GM23338 (cell line): ENCODE measurements around the gene SLC35F1.

Source experiments
- CREB1 ChIP-seq: fragments of 250-450 bp; sonication (Bioruptor Pico); IDR thresholded peaks from 2 replicates; pipeline ENCODE4 v1.5.0; 2020; ENCODE audit warnings: low read depth, mild to moderate bottlenecking, moderate library complexity
- EZH2phosphoT487 ChIP-seq: fragments of 200-600 bp; sonication (generic); IDR thresholded peaks from one replicate; pipeline ENCODE4 v1.8.1; 2018; ENCODE audit warnings: antibody characterized with exemption; ENCODE audit not compliant: unreplicated experiment
- POLR2AphosphoS5 ChIP-seq: IDR thresholded peaks from 2 replicates; pipeline ENCODE4 v1.6.1; 2016; ENCODE audit warnings: antibody characterized with exemption, low read depth
- TF ChIP-seq, protein P1 (sequence below), 2 experiments: fragments of 200-600 bp in 1 of 2; sonication (generic) in 1 of 2; conservative IDR thresholded peaks; 2 replicates each; pipeline versions ENCODE4 v1.5.1 to v1.6.1; 2016 to 2017; ENCODE audit warnings: antibody characterized with exemption in 2 of 2, low read depth in 2 of 2, mild to moderate bottlenecking in 2 of 2, moderate library complexity in 1 of 2

DNA sequence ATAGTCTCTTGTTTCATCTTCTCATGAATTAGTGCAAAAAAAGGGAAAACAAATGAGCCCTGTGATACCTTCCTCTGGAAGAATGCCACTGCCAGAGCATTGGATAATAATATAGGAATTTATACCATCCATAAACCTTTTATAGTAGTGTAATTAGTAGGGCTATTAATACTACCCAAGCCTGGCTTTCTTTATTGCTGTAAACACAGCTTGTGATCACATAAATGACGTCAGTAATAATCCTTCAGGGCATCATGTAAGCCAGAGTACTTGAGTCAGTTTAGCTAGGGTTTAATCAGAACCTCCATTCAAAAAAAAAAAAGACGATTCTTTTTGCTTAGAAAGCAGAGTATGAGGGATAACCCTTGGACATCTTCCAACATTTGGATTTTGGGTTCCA lies 264.8 kb downstream of the SLC35F1 start:
- TF ChIP-seq EZH2phosphoT487 (no peak), CREB1 (no peak), POLR2AphosphoS5 (no peak)
- TF ChIP-seq, protein P1, sequence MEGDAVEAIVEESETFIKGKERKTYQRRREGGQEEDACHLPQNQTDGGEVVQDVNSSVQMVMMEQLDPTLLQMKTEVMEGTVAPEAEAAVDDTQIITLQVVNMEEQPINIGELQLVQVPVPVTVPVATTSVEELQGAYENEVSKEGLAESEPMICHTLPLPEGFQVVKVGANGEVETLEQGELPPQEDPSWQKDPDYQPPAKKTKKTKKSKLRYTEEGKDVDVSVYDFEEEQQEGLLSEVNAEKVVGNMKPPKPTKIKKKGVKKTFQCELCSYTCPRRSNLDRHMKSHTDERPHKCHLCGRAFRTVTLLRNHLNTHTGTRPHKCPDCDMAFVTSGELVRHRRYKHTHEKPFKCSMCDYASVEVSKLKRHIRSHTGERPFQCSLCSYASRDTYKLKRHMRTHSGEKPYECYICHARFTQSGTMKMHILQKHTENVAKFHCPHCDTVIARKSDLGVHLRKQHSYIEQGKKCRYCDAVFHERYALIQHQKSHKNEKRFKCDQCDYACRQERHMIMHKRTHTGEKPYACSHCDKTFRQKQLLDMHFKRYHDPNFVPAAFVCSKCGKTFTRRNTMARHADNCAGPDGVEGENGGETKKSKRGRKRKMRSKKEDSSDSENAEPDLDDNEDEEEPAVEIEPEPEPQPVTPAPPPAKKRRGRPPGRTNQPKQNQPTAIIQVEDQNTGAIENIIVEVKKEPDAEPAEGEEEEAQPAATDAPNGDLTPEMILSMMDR (conservative IDR thresholded peaks at IDR 0.05; ENCODE audit: low read depth in 2 of 2) = no peak
